AG09319 (cell line): ENCODE results near the gene TSPO.

Experiments used
- DNase-seq: peaks from one replicate; pipeline ENCODE4 v3.0.0-alpha.2; 2010; ENCODE audit warnings: low read depth; ENCODE audit errors: extremely low read depth
- CTCF ChIP-seq: IDR thresholded peaks from 2 replicates; pipeline ENCODE4 v1.5.1; 2011; ENCODE audit warnings: low read depth, mild to moderate bottlenecking, inconsistent platforms, low read length, moderate library complexity

The TSPO gene

GRCh38 chr22:43200555-43200954 is 49.2 kb downstream of the TSPO start:
- no peak for DNase-seq
- no peak for TF ChIP-seq CTCF

- no peak for TF ChIP-seq CTCF
- DNase-seq = no peak
Measured at GRCh38 chr22:43201486-43202219, 50.3 kb downstream of the TSPO start.

GRCh38 chr22:43202326-43202725 is 51.0 kb downstream of the TSPO start:
- no peak for TF ChIP-seq CTCF
- DNase-seq = no peak

- DNase-seq = no peak
- TF ChIP-seq CTCF = no peak
Measured at GRCh38 chr22:43202756-43203410, 51.5 kb downstream of the TSPO start.

- no peak for DNase-seq
- TF ChIP-seq CTCF = no peak
Measured at GRCh38 chr22:43203471-43203981, 52.2 kb downstream of the TSPO start.

- TF ChIP-seq CTCF = no peak
- DNase-seq = no peak
Measured at GRCh38 chr22:43205261-43205691, 53.9 kb downstream of the TSPO start.
